ENCODE measurements around the gene GNAO1.

DNA sequence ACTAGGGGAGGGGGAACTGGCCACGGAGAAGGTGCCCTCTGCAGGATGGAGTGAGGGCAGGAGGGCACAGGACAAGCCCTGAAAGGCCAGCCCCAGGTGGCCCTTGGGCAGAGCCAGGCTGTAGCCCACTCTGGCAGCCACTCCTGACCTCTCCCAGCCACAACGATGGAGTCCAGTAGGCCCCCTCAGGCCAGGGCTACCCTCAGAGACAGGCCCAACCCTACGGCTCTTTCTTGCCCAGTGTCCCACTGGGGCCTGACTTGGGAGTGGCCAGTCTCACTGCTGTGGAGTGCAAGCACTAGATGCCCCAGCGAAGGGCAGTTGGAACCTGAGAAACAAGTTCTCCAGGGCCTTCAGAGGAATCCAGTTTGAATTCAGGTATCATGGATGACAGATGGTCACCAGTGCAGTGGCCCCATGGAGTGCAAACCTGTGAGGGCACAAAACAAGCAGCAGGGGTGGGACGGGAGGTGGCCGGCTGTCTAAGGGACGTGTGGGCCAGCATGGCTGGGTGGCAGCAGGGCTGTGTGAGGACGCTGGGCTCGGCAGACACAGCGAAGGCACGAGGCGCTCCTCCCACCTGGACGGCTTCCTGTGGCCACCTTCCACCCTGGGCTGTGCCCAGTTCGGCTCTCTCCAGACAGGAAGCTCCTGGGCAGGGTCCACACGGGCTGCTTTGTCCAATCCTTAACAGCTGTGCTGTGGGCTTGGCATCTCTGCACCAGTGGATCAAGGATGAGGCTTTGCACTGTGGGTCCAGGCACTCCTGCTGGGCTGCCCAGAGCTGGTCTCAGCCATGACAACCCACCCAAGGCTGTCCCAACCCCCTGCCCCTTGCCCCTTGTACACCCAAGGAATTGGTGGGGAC is 162.0 kb downstream of the GNAO1 start:
- TF ChIP-seq, protein P1, sequence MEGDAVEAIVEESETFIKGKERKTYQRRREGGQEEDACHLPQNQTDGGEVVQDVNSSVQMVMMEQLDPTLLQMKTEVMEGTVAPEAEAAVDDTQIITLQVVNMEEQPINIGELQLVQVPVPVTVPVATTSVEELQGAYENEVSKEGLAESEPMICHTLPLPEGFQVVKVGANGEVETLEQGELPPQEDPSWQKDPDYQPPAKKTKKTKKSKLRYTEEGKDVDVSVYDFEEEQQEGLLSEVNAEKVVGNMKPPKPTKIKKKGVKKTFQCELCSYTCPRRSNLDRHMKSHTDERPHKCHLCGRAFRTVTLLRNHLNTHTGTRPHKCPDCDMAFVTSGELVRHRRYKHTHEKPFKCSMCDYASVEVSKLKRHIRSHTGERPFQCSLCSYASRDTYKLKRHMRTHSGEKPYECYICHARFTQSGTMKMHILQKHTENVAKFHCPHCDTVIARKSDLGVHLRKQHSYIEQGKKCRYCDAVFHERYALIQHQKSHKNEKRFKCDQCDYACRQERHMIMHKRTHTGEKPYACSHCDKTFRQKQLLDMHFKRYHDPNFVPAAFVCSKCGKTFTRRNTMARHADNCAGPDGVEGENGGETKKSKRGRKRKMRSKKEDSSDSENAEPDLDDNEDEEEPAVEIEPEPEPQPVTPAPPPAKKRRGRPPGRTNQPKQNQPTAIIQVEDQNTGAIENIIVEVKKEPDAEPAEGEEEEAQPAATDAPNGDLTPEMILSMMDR (IDR thresholded peaks at IDR 0.05; ENCODE audit: poor library complexity, severe bottlenecking) = no peak
- TF ChIP-seq SMC3 (conservative IDR thresholded peaks at IDR 0.05; ENCODE audit: poor library complexity) = no peak
- TF ChIP-seq EP300 (conservative IDR thresholded peaks at IDR 0.05; ENCODE audit: poor library complexity, severe bottlenecking) = no peak
- no peak for TF ChIP-seq RAD21 (conservative IDR thresholded peaks at IDR 0.05)
- TF ChIP-seq EZH2 (IDR thresholded peaks at IDR 0.05; ENCODE audit: borderline replicate concordance, insufficient read depth, low read length, poor library complexity, severe bottlenecking) = no peak
